ENCODE measurements around the gene AHSG.
A peak's percentile ranks its signal among the peaks of the same experiment; 100 is the strongest.

GRCh38 chr3:186653984-186654383 lies 41.1 kb downstream of the AHSG start:
- peak in 1 of 2 donors; percentile 3 for TF ChIP-seq CTCF (IDR thresholded peaks at IDR 0.05; ENCODE audit: extremely low read depth in 1 of 2, insufficient read depth in 1 of 2, low read depth in 1 of 2, low read length in 2 of 2)
- no peak for TF ChIP-seq EZH2 (IDR thresholded peaks at IDR 0.05; ENCODE audit: borderline replicate concordance, low read depth, low read length, severe bottlenecking)
- TF ChIP-seq FOS (IDR thresholded peaks at IDR 0.05; ENCODE audit: borderline replicate concordance, insufficient read depth, low read length) = no peak
- no peak for TF ChIP-seq POLR2AphosphoS5 (IDR thresholded peaks at IDR 0.05; ENCODE audit: insufficient read depth, low read depth, low read length)
- TF ChIP-seq POLR2A (IDR thresholded peaks at IDR 0.05; ENCODE audit: low read depth, low read length) = no peak
- no peak for TF ChIP-seq MAX (IDR thresholded peaks at IDR 0.05; ENCODE audit: insufficient read depth, insufficient read length)
- TF ChIP-seq MYC (IDR thresholded peaks at IDR 0.05; ENCODE audit: low read depth, low read length) = no peak
